ENCODE data around the gene HTR3E.
"Not testable (repeated sequence)": the region's sequence is repeated elsewhere in the genome, so short reads cannot be mapped to it uniquely, and the experiment has no call there.

The HTR3E gene

GRCh38 chr3:184096811-184097383 is at the start of gene HTR3E:
Gene HTR3E, plus strand, starts transcription at chr3:184097064. Its CDS starts 466 bp downstream, at chr3:184097530.
- DNase-seq (ENCODE audit: low spot score), result no peak

- no peak for DNase-seq (ENCODE audit: low spot score)
Measured at GRCh38 chr3:184050217-184050847, 46.5 kb upstream of the HTR3E start.

DNA sequence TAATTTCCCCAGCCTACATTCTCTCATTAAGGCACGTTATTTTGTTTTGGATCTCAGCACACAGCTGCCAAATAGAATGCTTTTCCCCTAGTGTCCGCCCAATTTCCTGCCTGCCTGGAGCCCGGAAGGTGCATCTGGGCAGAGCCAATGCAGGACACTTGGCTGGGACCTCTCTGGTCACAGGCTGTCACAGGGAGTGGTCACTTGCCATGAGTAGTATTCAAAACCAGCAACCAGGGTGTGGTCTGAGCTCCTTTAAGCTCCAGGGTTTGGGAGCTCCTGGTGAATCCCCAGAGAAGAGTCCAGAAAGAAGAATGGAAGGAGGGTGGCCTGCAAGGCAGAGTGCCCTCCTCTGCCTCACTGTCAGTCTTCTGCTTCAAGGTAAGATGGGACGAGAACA is 44.1 kb upstream of the HTR3E start, which contains the start of gene HTR3C:
Gene HTR3C, plus strand, starts transcription at position 281 of the 400 bp plus-strand sequence. Its CDS starts 34 bp downstream, at position 315.
- no peak for DNase-seq (ENCODE audit: low spot score)

- DNase-seq (ENCODE audit: low spot score), result no peak
Measured at GRCh38 chr3:184058029-184058428, 38.8 kb upstream of the HTR3E start.

DNA sequence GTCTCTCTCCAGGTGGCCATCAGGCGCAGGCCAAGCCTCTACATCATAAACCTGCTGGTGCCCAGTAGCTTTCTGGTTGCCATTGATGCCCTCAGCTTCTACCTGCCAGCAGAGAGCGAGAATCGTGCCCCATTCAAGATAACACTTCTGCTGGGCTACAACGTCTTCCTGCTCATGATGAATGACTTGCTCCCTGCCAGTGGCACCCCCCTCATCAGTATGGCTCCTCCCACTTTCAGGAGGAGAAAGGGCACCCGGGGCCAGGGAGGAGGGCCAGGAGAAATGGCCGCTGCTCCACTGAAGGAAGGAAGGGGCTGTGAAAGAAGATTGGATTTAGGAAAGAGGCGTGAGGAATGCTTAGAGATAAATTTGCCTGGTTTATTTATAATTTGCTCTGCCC is 37.4 kb upstream of the HTR3E start:
- DNase-seq (ENCODE audit: low spot score), result no peak

GRCh38 chr3:184062637-184063036 is 34.2 kb upstream of the HTR3E start:
- DNase-seq (ENCODE audit: low spot score), result no peak

DNA sequence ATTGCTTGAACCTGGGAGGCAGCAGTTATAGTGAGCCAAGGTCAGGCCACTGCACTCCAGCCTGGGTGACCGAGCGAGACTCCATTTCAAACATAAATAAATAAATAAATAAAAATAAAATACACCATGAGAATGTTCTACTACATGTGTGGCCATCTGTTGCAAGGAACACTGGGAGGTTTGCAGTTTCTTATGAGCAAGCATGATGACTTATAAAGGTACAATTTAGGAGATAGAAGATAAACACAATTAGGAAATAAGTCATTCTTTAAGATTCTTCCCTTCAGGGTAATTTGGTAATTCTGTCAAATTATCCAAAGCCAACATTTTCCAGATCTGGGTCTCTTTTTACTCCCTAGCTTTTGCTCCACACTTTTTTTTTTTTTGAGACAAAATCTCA is 30.7 kb upstream of the HTR3E start:
- no peak for DNase-seq (ENCODE audit: low spot score)

- no peak for DNase-seq (ENCODE audit: low spot score)
Measured at GRCh38 chr3:184067573-184068055, 29.2 kb upstream of the HTR3E start.

- DNase-seq (ENCODE audit: low spot score), result no peak
Measured at GRCh38 chr3:184068344-184068743, 28.5 kb upstream of the HTR3E start.

- not testable (repeated sequence) for DNase-seq (ENCODE audit: low spot score)
Measured at GRCh38 chr3:184071142-184071541, 25.7 kb upstream of the HTR3E start.

- DNase-seq (ENCODE audit: low spot score), result no peak
Measured at GRCh38 chr3:184073621-184074020, 23.2 kb upstream of the HTR3E start.

- no peak for DNase-seq (ENCODE audit: low spot score)
Measured at GRCh38 chr3:184075901-184076300, 21.0 kb upstream of the HTR3E start.

DNA sequence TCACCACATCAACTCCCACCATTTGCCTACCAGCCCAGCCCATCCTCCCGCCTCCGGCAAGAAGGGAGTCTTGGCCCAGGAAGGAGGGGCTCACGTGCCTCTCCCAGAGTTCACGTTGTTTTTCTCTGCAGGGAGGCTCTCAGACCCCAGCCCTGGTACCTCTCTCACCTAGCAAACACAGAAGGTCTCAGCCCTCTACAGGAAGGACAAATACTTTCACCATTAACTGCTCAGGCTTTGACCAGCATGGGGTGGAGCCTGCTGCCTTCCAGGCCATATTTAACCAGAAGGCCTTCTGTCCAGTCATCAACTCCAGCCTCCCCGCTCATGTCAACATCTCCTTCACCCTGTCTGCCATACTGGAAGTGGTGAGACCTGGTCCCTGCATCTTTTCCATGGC is 19.0 kb upstream of the HTR3E start:
- no peak for DNase-seq (ENCODE audit: low spot score)

DNA sequence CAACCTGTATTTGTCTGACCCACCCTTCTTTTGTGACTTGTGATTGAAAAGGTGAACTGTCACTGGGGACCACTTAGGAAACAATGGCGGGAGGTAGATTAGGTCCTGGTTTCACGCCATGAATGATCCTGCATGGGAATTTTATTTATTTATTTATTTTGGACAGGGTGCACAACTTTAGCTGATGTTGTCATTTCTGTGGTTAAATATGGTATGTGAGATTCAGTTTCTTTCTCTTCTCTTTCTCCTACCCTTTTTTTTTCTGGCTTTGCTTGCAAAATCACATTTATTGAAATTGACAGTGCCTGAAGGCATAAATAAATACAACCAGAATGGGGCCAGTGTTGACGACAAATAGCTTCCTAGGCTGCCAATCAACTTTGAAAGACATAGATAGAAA is 18.0 kb upstream of the HTR3E start:
- no peak for DNase-seq (ENCODE audit: low spot score)

DNA sequence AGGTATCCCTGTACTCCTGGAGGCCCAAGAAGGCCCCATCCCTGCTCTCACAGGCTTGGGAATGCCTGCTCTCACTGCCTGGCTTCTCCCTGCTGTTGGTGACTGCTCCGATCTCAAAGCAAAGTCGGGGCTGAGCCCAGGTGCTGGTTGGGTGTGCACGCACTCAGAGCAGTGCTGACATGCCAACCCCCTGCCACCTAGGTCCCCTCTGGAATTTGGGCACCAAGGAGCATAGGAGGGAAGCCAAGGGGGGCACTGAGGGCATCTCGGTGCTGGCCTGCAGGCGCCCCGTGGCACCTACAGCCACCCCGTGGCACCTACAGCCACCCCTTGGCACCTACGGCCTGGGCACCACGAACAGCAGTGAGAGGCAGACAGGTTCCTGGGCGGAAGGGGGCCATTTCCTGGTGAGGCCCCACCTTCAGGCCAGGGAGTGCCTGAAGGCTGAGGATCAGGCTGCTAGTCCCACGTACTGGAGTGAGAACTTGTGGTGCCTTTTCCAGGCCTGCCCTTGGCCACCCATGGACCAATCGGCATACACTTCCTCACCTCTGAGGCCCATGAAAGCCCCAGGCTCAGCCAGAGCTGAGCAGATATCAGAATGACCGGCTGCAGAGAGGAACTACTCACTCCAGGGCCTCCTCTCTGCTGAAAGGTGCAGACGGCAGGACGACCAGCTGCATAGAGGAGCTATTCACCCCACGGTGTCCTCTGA is 15.6 kb upstream of the HTR3E start:
- DNase-seq (ENCODE audit: low spot score), result no peak

DNA sequence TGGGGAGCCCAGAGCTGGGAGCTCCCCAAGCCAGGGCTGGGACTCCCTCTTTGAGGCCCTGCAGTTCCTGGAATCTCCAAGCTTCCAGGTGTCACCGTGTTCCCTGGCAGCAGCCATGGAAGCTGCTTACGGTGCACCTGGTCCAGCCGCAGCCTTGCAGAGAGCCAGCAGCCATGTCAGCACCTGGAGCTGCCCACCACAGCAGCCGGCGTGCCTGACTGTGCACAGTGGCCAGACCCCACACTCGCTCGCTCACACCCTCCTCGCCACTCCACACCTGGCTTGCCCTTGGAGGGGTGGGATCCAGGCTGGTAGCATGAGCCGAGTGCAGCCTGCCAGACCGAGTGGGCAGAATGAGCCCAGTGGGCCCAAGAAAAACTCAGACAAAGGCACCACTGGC is 14.8 kb upstream of the HTR3E start:
- DNase-seq (ENCODE audit: low spot score), result no peak

DNA sequence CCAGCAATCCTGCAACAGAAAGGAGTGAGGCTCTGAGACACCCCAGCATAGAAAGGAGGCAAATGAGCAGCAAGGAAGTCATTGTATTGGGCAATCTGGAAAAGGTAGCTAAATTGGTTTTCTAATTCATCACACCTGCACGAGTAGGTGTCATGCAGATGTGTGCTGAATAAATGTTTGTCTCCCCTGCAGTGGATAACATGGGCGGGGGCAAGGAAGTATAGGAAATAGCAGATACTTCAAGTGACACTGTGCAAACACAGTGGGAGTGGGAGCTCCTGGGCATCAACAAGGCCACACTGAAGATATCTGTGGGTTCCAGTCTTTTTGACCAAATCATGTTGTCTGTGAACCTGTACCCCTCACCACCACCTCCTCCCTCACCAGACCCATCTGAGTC is 14.4 kb upstream of the HTR3E start:
- no peak for DNase-seq (ENCODE audit: low spot score)

- DNase-seq (ENCODE audit: low spot score), result no peak
Measured at GRCh38 chr3:184085389-184085852, 11.4 kb upstream of the HTR3E start.

GRCh38 chr3:184092199-184092598 is 4.7 kb upstream of the HTR3E start:
- no peak for DNase-seq (ENCODE audit: low spot score)

GRCh38 chr3:184097556-184097955 is 692 bp downstream of the HTR3E start:
- DNase-seq (ENCODE audit: low spot score), result no peak

- DNase-seq (ENCODE audit: low spot score), result no peak
Measured at GRCh38 chr3:184099806-184100686, 3.2 kb downstream of the HTR3E start.

- DNase-seq (ENCODE audit: low spot score), result no peak
Measured at GRCh38 chr3:184110316-184110725, 13.5 kb downstream of the HTR3E start.
